8988T (cell line): ENCODE results near the gene TMEM238.
"Not testable (repeated sequence)": the region's sequence is repeated elsewhere in the genome, so short reads cannot be mapped to it uniquely, and the experiment has no call there.

Experiments
- DNase-seq: peaks from one replicate; pipeline ENCODE4 v3.0.0; 2011

Gene TMEM238

DNA sequence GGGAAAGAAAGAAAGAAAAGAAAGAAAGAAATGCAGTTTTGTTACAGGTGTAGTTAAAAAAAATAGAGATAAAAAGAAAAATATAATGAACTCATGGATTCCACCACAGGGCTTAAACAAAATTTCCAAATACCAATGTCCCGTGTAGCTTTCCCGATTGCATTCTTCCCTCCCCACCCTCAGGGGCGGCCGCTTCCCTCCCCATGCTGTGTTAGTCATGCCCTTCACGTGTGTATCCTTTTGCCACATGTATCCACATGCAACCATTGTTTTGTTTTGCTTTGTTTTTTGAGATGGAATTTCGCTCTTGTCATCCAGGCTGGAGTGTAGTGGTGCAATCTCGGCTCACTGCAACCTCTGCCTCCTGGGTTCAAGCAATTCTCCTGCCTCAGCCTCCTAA, 48.0 kb downstream of the TMEM238 start:
- DNase-seq = no peak

GRCh38 chr19:55333870-55334269, 50.2 kb downstream of the TMEM238 start:
- DNase-seq = no peak

DNA sequence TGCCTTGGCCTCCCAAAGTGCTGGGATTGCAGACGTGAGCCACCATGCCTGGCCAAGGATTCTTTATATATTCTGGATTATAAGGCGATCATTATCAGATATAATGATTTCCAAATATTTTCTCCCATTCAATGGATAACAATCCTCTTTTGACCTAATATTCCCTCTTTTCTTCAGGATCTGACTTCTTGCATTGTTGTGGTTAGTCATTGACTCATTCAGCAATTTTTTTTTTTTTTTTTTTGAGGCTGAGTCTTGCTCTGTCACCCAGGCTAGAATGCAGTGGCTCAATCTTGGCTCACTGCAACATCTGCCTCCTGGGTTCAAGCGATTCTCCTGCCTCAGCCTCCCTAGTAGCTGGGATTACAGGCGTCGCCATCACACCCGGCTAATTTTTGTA, 54.3 kb downstream of the TMEM238 start:
- not testable (repeated sequence) for DNase-seq
